Kidney epithelial cell (primary cell): Measurements from ENCODE around the gene SRPK1. TPM values are rescaled to one million over a fixed set of nuclear protein-coding genes. Genes with fewer than 3 reads are reported as not detected.
"Not testable (repeated sequence)": the region's sequence is repeated elsewhere in the genome, so short reads cannot be mapped to it uniquely, and the experiment has no call there.

ENCODE experiments used
- DNase-seq: peaks from one replicate; pipeline ENCODE4 v3.0.0-alpha.2; 2010; ENCODE audit warnings: low read depth
- H3K27me3 ChIP-seq: 2 replicates; pipeline ENCODE4 v1.6.0; 2011; ENCODE audit warnings: low read length; ENCODE audit not compliant: control insufficient read depth, insufficient read depth
- H3K36me3 ChIP-seq: 2 replicates; pipeline ENCODE4 v1.5.1; 2011; ENCODE audit warnings: low read length; ENCODE audit not compliant: control insufficient read depth, insufficient read depth
- H3K4me3 ChIP-seq: 2 replicates; pipeline ENCODE4 v1.5.1; 2011; ENCODE audit warnings: low read depth, mild to moderate bottlenecking, control low read depth, low read length
- total RNA-seq: library from RNA; depleted of rRNA; stranded (reverse); fragments of >200 nt; gene quantifications from 2 replicates; pipeline ENCODE4 v1.2.3, GENCODE V29; 2015
- TF ChIP-seq, protein P1 (sequence below): IDR thresholded peaks from 2 replicates; pipeline ENCODE4 v1.5.1; 2011; ENCODE audit warnings: mild to moderate bottlenecking, moderate library complexity, low read length, control low read depth, inconsistent platforms; ENCODE audit not compliant: insufficient read depth, poor library complexity, severe bottlenecking

The SRPK1 gene
- total RNA-seq, 1 donor from 2014 or later, result 88.8 TPM

DNA sequence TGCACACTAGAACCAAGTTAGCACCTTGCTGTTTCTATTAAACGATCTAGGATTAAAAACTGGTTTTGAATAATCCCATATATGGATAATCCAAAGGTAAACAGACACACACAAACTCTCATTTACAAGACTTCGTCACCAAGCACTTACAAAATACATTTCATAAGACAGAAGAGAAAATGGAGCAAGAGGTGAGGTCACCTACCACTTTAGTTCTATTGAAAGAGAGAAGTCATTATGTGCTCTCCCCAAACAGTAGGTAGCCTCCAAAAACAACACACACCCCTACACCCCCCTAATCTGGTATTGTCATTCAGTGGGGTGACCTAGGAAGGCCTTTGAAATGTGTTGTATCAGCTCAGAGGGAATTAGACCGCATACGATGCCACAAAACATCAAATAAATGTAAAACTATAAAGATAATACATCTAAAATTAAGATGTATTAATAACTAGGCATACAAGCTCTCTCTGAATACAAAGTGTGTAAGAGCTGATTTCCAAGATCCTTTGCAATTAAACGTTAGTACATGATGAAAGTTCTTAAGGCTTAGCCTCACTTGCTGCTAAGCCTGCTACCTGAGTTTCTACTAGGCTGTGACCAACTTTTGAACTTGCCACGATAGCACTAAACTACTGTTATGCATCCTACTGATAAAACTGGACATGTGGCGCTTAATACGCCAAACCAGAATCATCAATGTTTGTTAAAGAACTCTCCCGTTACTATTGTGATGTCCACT lies 1.6 kb downstream of the SRPK1 start:
- TF ChIP-seq, protein P1, sequence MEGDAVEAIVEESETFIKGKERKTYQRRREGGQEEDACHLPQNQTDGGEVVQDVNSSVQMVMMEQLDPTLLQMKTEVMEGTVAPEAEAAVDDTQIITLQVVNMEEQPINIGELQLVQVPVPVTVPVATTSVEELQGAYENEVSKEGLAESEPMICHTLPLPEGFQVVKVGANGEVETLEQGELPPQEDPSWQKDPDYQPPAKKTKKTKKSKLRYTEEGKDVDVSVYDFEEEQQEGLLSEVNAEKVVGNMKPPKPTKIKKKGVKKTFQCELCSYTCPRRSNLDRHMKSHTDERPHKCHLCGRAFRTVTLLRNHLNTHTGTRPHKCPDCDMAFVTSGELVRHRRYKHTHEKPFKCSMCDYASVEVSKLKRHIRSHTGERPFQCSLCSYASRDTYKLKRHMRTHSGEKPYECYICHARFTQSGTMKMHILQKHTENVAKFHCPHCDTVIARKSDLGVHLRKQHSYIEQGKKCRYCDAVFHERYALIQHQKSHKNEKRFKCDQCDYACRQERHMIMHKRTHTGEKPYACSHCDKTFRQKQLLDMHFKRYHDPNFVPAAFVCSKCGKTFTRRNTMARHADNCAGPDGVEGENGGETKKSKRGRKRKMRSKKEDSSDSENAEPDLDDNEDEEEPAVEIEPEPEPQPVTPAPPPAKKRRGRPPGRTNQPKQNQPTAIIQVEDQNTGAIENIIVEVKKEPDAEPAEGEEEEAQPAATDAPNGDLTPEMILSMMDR, result no peak

DNA sequence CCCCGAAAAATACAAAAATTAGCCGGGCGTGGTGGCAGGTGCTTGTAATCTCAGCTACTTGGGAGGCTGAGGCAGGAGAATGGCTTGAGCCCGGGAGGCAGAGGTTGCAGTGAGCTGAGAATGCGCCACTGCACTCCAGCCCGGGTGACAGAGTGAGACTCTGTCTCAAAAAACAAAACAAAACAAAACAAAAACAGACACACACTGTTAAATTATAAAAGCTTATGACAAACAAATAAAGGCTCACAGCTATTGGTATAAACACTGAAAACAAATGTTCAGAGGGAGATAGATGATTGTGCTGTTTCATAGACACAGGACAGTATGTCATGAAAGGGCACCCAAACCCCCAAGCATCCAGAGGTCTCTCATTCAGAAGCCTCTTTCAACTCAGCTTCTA lies 4.0 kb downstream of the SRPK1 start:
- not testable (repeated sequence) for H3K27me3 ChIP-seq, DNase-seq, H3K4me3 ChIP-seq, H3K36me3 ChIP-seq

More for the DNA sequence above, 1.6 kb downstream of the SRPK1 start:
- H3K36me3 ChIP-seq, result no peaks in the 10 kb centered on the region
- peak overlapping the region; percentile 72 for H3K4me3 ChIP-seq
- no peak for DNase-seq
- no peaks in the 10 kb centered on the region for H3K27me3 ChIP-seq

DNA sequence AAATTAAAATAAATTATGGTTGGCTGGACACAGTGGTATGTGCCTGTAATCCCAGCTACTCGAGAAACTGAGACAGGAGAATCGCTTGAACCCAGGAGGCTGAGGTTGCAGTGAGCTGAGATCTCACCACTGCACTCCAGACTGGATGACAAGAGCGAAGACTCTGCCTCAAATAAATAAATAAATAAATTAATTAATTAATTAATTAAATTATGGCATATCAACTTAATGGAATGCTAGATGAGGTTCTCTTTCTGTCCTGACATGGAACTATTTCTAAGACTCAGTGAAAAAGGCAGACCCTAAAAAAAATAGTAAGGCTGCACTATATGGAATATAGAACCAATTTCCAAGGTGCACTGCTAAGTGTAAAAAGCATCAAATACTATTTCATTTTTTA lies 4.8 kb downstream of the SRPK1 start:
- H3K4me3 ChIP-seq, result no peak overlapping the region
- no peaks in the 10 kb centered on the region for H3K27me3 ChIP-seq
- DNase-seq, result no peak
- TF ChIP-seq, protein P1, result no peak
- H3K36me3 ChIP-seq, result no peaks in the 10 kb centered on the region

DNA sequence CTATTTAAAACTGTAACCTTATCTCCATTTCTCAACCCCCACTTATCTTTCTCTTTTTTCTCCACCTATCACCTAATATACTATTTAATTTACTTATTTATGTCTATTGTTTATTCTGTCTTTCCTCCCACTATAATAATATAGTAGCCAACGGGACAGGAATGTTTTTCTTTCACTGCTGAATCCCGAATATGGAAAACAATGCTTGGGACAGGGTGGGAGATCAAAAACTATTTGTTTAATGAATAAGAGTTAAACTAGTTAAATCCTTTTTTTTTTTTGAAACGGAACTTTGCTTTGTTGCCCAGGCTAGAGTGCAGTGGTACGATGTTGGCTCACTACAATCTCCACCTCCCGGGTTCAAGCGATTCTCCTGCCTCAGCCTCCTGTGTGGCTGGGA lies 6.4 kb downstream of the SRPK1 start:
- H3K4me3 ChIP-seq, result no peak overlapping the region
- peaks cover 2% of the 10 kb centered on the region for H3K36me3 ChIP-seq
- no peak for DNase-seq
- TF ChIP-seq, protein P1, result no peak
- no peaks in the 10 kb centered on the region for H3K27me3 ChIP-seq

DNA sequence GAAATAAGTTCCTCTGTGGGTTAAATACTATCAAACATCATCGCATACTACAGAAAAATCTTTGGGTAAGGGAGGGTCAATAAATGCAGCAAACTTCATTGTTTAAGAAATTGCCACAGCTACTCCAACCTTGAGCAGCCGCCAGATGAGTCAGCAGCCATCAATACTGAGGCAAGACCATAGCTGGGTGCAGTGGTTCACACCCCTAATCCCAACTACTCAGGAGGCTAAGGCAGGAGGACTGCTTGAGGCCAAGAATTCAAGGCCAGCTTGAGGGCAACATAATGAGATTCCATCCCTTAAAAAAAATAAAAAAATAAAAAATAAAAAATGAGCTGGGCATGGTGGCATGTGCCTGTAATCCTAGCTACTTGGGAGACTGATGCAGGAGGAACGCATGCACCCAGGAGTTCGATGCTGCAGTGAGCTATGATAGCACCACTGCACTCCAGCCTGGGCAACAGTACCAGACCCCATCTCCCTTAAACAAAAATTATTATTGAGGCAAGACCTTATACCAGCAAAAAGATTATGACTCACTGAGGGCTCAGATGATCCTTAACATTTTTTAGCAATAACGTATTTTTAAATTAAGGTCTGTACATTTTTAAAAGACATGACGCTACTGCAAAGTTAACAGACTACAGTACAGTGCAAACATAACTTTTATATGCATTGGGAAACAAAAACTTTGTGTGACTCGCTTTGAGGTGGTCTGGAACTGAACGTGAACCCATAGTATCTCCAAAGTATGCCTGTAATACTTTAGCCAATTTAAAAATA lies 8.8 kb downstream of the SRPK1 start:
- H3K36me3 ChIP-seq, result peaks cover 2% of the 10 kb centered on the region
- H3K27me3 ChIP-seq, result no peaks in the 10 kb centered on the region
- no peak overlapping the region for H3K4me3 ChIP-seq
- no peak for DNase-seq
- TF ChIP-seq, protein P1, result no peak

DNA sequence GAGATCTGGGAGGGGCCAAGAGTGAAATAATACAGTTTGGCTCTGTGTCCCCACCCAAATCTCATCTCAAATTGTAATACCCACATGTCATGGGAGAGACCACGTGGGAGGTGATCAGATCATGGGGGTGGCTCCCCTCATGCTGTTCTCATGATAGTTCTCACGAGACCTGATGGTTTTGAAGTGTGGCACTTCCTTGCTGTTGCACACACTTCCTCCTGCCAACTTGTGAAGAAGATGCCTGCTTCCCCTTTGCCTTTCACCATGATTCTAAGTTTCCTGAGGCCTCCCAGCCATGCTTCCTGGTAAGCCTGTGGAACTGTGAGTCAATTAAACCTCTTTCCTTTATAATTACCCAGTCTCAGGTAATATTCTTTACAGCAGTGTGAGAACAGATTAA lies 11.3 kb downstream of the SRPK1 start:
- H3K4me3 ChIP-seq, H3K27me3 ChIP-seq, DNase-seq, H3K36me3 ChIP-seq: not testable (repeated sequence)

DNA sequence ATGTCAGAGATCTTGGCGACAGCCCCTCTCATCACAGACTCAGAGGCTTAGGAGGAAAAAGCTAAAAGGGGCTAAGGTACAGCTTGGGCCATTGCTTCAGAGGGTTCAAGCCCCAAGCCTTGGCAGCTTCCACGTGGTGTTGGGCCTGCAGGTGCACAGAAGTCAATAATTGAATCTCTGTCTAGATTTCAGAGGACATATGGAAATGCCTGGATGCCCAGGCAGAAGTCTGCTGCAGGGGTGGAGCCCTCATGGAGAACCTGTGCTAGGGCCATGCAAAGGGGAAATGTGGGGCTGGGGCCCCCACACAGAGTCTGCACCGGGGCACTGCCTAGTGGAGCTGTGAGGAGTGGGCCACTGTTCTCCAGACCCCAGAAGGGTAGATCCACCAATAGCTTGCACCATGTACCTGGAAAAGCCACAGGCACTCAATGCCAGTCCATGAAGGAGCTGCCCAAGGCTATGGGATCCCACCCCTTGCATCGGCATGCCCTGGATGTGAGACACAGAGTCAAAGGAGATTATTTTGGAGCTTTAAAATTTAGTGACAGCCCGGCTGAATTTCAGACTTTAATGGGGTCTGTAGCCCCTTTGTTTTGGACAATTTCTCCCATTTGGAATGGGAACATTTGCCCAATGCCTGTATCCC lies 12.0 kb downstream of the SRPK1 start:
- not testable (repeated sequence) for H3K27me3 ChIP-seq, DNase-seq, H3K4me3 ChIP-seq, H3K36me3 ChIP-seq
